Activated CD4-positive, alpha-beta T cell treated with anti-CD3 and anti-CD28 coated beads, Interleukin-2, amount 50 U/mL, for 4 hours (primary cell): ENCODE data around the gene ANAPC4.

Source experiments
- DNase-seq, 2 experiments: peaks; one replicate each; pipeline ENCODE4 v3.0.0-alpha.2; 2020

Gene ANAPC4

DNA sequence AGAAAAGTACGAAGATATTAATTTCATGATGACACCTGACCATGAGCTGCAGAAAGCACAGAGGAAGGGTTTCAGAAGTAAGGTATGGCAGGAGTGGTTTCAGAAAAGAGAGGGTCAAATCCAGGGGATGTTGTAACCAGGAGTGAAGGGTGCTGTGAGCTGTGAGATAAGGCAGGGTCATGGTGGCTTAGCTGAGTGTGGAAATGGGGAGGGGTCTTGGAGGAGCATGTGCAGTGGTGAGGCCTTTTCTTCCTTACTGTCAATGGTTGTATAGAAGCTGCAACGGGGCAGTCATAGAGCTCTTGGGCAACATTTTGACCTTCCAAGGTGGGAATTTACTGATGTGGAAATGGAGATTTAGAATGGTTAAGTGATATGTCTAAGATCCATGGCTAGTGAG is 2.5 kb downstream of the ANAPC4 start:
- DNase-seq = no peak

- DNase-seq = no peak
Measured at GRCh38 chr4:25383647-25384046, 6.6 kb downstream of the ANAPC4 start.

GRCh38 chr4:25386926-25387325 is 9.9 kb downstream of the ANAPC4 start:
- DNase-seq = no peak

DNA sequence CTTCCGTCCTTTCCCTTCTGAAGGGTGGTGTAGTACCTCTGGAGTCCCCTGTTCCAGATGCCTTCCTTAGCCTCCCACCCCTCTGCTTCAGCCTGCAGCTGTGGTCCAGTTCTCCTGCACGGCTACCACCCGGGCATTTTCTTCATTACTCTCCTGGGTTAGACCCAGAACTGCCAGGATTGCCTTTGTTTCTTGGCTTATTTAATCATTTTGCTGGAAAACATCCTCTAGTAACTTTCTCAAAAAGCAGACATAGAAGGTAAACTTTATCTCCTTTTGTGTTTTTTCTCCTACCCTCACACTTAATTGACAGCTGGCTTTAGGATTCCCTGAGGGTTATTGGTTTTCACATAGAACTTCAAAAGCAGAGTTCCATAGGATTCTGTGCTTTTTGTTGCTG is 20.2 kb downstream of the ANAPC4 start:
- no peak for DNase-seq

- DNase-seq = no peak
Measured at GRCh38 chr4:25399510-25399909, 22.4 kb downstream of the ANAPC4 start.

DNA sequence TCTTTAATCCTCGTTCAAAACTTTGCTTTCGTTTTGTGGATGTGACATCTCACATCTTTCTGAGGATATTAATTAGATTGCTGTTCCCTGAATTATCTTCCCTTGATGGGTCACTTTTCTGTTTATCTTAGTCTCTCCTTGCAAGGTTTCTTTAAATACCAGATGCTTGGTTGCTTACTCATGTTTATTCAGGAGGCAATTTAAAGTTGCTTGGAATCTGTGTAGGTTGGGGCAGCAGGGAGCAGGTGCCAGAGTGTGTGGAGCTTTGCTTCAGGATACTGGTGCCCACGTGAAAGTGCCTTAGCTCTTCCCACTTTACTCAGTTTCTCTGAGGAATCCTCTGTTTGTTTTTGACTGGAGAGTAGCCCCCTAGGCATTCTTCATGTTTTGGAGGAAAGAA is 24.0 kb downstream of the ANAPC4 start:
- DNase-seq = no peak

DNA sequence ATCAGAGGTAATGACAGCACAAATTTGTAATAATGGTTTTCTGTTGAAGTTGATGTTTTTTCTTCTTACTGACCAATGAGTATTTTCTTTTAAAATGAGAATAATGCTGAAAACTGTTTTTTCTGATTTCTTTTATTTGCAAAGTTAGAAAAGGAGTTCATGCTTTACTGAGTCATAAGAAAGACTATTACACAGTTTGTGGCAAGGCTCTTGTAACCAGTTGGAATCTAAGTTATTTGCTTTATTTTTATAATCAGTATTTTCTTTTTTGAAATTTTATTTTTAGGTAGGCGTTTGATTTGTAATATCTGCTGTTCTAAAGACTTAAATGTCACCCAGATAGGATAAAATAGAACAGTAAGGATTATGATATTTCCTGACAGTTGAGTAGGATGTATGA is 25.5 kb downstream of the ANAPC4 start:
- DNase-seq = no peak

GRCh38 chr4:25403699-25404098 is 26.6 kb downstream of the ANAPC4 start:
- DNase-seq = no peak

DNA sequence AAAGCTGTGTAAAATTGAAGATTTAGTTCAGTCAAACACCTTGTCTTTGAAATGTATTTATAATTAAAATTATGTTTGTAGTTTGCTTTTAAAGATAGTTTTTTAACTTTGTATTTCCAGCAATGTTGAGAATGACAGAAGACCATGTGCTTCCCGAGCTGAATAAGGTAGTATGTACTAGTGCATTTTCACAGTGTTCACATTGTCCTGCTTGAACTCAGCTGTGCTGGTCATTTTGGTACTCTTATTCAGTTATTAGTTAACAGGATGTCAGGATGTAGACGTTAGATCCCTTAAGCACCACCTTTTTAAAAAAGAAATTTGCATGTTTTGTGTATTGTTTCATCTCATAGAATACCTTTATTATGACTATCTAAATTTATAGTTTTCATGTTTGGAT is 28.4 kb downstream of the ANAPC4 start:
- no peak for DNase-seq

- no peak for DNase-seq
Measured at GRCh38 chr4:25406081-25406692, 29.1 kb downstream of the ANAPC4 start.

GRCh38 chr4:25410820-25411529 is 33.9 kb downstream of the ANAPC4 start:
- DNase-seq = no peak

GRCh38 chr4:25413261-25413660 is 36.2 kb downstream of the ANAPC4 start:
- DNase-seq = no peak

DNA sequence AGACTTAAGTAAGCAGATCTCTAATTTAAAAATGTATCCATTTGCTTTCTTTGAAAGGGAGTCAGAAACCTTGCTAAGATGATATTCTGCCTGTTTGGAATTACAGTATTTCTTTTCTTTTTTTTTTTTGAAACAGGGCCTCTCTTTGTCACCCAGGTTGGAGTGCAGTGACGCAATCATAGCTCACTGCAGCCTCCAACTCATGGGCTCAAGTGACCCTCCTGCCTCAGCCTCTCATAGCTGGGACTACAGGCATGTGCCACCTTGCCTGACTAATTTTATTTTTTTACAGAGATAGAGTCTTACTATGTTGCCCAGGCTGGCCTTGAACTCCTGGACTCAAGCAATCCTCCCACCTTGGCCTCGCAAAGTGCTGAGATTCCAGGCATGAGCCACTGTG is 40.0 kb downstream of the ANAPC4 start:
- no peak for DNase-seq

- DNase-seq = no peak
Measured at GRCh38 chr4:25420931-25421330, 43.9 kb downstream of the ANAPC4 start.

DNA sequence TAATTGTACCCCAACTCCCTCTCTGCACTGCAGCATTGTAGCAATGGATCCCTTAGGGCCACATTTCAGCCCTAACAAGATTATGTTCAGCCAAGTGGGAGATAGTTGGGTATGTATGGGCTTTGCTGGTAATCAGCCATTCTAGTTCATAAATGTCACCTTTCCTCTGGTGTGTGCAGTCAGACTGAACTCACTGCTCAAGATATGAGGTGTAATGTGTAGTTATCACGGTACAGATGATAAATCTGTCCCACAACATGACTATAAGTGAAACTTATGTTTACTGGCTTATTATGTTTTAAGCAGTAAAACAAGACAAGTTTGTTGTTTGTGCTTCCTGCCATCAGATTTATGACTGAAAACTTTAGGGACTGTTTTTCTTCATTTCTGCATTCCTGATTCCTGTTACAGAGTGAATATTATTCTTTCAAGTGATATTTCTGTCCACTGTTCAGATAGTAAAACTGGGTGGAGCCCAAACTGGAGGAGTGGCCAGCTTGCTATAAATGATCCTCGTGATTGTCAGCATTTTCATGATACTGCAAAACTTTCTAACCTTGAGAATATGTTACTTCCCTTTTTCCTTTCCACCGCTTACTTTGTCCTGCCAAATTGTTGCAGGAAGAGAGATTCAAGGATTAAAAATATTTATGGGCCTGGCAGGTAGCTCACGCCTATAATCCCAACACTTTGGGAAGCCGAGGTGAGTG is 44.9 kb downstream of the ANAPC4 start:
- DNase-seq = no peak

GRCh38 chr4:25423548-25423947 is 46.5 kb downstream of the ANAPC4 start:
- DNase-seq = no peak

DNA sequence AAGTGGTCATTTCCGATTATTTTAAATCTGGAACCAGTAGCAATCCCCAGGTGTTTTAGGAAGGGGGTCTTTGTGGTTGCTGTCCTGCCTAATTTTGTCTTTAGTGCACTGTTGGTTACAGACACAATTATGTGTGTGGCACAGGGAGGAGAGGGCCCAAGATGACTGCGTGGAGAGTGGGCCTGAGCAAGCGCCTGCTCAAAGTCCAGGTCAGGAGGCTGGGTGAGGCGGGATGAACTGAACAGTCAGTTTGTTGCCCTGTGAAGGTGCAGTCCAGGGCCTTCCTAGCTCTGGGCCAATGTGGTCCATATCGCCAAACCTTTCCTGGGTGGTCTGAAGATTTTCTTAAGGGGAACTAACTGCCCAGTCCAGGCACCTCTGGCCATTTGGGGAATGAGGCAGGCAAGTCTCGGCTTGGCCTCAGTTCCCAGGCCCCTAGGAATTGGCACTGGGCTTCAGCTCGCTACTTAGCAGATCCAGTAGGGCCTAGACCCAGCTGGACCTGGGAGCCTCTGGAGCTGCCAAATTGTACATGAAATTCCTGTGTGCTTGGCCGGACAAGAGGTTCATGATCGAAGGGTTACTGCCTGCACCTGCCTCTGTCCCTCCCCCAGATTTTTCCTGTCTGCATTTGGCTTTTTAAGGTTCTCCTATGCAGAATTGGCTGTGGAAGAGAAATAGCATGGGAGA is 47.6 kb downstream of the ANAPC4 start:
- no peak for DNase-seq

GRCh38 chr4:25425361-25425760 is 48.3 kb downstream of the ANAPC4 start:
- DNase-seq = no peak

GRCh38 chr4:25427871-25428270 is 50.8 kb downstream of the ANAPC4 start:
- DNase-seq = no peak

- no peak for DNase-seq
Measured at GRCh38 chr4:25430630-25431029, 53.6 kb downstream of the ANAPC4 start.

DNA sequence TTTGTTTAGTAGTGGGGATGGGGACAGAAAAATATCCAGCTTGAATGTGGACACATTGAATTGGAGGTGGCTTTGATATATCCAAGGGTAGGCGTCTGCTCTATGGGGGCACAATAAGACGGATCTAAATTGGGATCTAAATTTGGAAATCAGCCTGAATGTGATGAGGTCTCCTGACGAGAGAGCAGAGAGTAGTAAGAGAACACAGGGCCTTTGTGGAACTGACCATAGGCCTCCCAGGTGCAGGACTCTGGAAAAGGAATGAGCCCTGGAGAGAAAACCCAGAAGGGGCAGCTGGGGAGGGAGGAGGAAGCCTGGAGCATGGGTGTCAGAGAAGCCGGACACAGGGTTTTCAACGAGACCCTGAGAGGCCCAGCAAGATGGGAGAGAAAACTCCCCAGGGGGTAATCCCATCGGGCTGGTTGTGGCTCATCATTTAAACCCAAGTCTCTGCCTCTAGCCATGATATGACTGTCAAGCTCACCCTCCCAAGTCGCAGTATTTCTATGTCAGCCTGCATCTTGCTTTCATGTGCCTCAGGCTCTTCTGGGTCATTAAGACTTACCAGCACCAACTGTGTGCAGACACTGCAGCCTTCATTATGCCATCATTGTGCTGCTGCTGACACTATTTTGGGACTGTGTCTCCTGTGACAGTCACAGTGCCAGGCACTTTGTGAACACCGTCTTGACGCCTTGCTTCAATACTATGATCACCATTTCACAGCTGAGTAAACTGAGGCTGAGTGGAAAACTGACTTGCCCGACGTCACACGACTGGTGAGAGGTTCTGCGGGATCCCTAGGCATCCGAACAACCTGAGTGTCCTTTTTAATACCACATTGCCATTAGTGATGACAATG is 57.1 kb downstream of the ANAPC4 start:
- no peak for DNase-seq

- no peak for DNase-seq
Measured at GRCh38 chr4:25437926-25438325, 60.9 kb downstream of the ANAPC4 start.
